Suprapubic skin (tissue), 4 donors: Measurements from ENCODE around the gene CECR2.

ENCODE experiments used
- CTCF ChIP-seq, 2 donors: fragments of 200-600 bp in 1 of 2; fragments of 450-650 bp in 1 of 2; sonication (generic) in 1 of 2; IDR thresholded peaks; one replicate each; pipeline ENCODE4 v1.5.1; 2016 to 2019; ENCODE audit warnings: antibody characterized with exemption in 2 of 2, mild to moderate bottlenecking in 1 of 2, moderate library complexity in 1 of 2
- POLR2A ChIP-seq, 2 donors: fragments of 450-650 bp; IDR thresholded peaks; one replicate each; pipeline ENCODE4 v1.6.1; 2017; ENCODE audit warnings: antibody characterized with exemption in 2 of 2, mild to moderate bottlenecking in 2 of 2, moderate library complexity in 2 of 2
- POLR2AphosphoS5 ChIP-seq, 3 donors: sonication (generic); formaldehyde crosslinking; IDR thresholded peaks; one replicate each; pipeline ENCODE4 v1.6.1; 2017; ENCODE audit warnings: antibody characterized with exemption in 3 of 3

- TF ChIP-seq POLR2AphosphoS5 (IDR thresholded peaks at IDR 0.05) (no peak), CTCF (IDR thresholded peaks at IDR 0.05) (no peak), POLR2A (IDR thresholded peaks at IDR 0.05) (no peak)
These were observed 67.2 kb downstream of the CECR2 start for GRCh38 chr22:17436382-17436980.
